GM12878 (cell line): ENCODE measurements around the gene GDPD1. TPM values are rescaled to one million over a fixed set of nuclear protein-coding genes. Genes with fewer than 3 reads are reported as not detected.

Experiments
- ATAC-seq: fragments of 200-7000 bp; cut with Tn5 transposase; 3 replicates; pipeline ENCODE4 v1.9.1; 2020; ENCODE audit warnings: mild to moderate bottlenecking, moderate library complexity
- BruUV-seq: library from RNA; stranded (reverse); fragments of 400-500 nt; replicated peaks from 2 replicates; lab custom pipeline; 2021; lab: Mats Ljungman, UMichigan
- CTCF ChIA-PET: fragments of 300-600 bp; sonication (Branson Sonifier 250); formaldehyde crosslinking; extraction: SDS; loops from one replicate; lab custom pipeline; 2021; ENCODE audit warnings: inconsistent platforms; lab: Yijun Ruan, JAX
- POLR2A ChIA-PET: fragments of 350-600 bp; formaldehyde crosslinking; extraction: SDS; loops from one replicate; lab custom pipeline; 2021; ENCODE audit warnings: inconsistent platforms; lab: Charles Lee
- RAD21 ChIA-PET: fragments of 300-600 bp; sonication (Branson Sonifier 250); formaldehyde crosslinking; loops from one replicate; lab custom pipeline; 2023; ENCODE audit warnings: antibody characterized with exemption; ENCODE audit not compliant: unreplicated experiment; lab: Charles Lee
- SMC1A ChIA-PET: fragments of 300-600 bp; sonication (Branson Sonifier 250); formaldehyde crosslinking; loops from one replicate; lab custom pipeline; 2023; ENCODE audit not compliant: unreplicated experiment, uncharacterized antibody; lab: Charles Lee
- DNase-seq: peaks from one replicate; pipeline ENCODE4 v3.0.0-alpha.2; 2011; ENCODE audit warnings: low read depth, low spot score
- FAIRE-seq: peaks from 3 replicates; lab custom pipeline; 2011; peaks lifted over from hg19 to GRCh38; lab: Jason Lieb, UNC
- H2AFZ ChIP-seq: 2 replicates; pipeline ENCODE4 v1.6.0; 2011; ENCODE audit warnings: low read depth, low read length, control low read depth; ENCODE audit not compliant: control insufficient read depth
- H3K27ac ChIP-seq: 2 replicates; pipeline ENCODE4 v1.5.1; 2011; ENCODE audit warnings: control low read depth; ENCODE audit not compliant: control insufficient read depth, insufficient read depth
- H3K27me3 ChIP-seq, 2 experiments: replicated peaks in 1 of 2; 2 replicates each; pipeline versions ENCODE4 v1.6.0 to v1.6.1; 2011; ENCODE audit warnings: low read length in 1 of 2; ENCODE audit not compliant: control insufficient read depth in 2 of 2, insufficient read depth in 2 of 2
- H3K36me3 ChIP-seq, 2 experiments: 2 replicates each; pipeline ENCODE4 v1.5.1; 2011; ENCODE audit warnings: low read length in 1 of 2; ENCODE audit not compliant: control insufficient read depth in 2 of 2, insufficient read depth in 2 of 2
- H3K4me1 ChIP-seq: 2 replicates; pipeline ENCODE4 v1.6.1; 2011; ENCODE audit warnings: mild to moderate bottlenecking, low read length, moderate library complexity, mixed read lengths; ENCODE audit not compliant: control insufficient read depth, insufficient read depth
- H3K4me2 ChIP-seq: 2 replicates; pipeline ENCODE4 v1.6.0; 2011; ENCODE audit warnings: control low read depth; ENCODE audit not compliant: control insufficient read depth, insufficient read depth
- H3K4me3 ChIP-seq: fragments of 200-600 bp; sonication (generic); 2 replicates; pipeline ENCODE4 v1.5.1; 2016
- H3K79me2 ChIP-seq: 2 replicates; pipeline ENCODE4 v1.6.0; 2011; ENCODE audit warnings: low read length; ENCODE audit not compliant: control insufficient read depth, insufficient read depth
- H3K9ac ChIP-seq: 2 replicates; pipeline ENCODE4 v1.8.0; 2011; ENCODE audit warnings: low read length, control low read depth, mixed read lengths; ENCODE audit not compliant: control insufficient read depth, insufficient read depth
- H3K9me3 ChIP-seq: replicated peaks from 3 replicates; pipeline ENCODE4 v1.5.1; 2011; ENCODE audit warnings: mild to moderate bottlenecking, low read length; ENCODE audit not compliant: control insufficient read depth, insufficient read depth
- H4K20me1 ChIP-seq: 2 replicates; pipeline ENCODE4 v1.6.0; 2011; ENCODE audit not compliant: control insufficient read depth, insufficient read depth
- CBFB ChIP-seq: IDR thresholded peaks from 2 replicates; pipeline ENCODE4 v1.6.1; 2016; ENCODE audit warnings: antibody characterized with exemption, low read depth
- CEBPZ ChIP-seq: fragments of 150-350 bp; IDR thresholded peaks from 2 replicates; pipeline ENCODE4 v1.6.1; 2016; ENCODE audit warnings: low read depth, low read length
- CUX1 ChIP-seq: IDR thresholded peaks from 2 replicates; pipeline ENCODE4 v1.6.1; 2012; ENCODE audit warnings: improper control_type of control experiment, low read depth, low read length; ENCODE audit not compliant: insufficient replicate concordance
- FOXM1 ChIP-seq: IDR thresholded peaks from 2 replicates; pipeline ENCODE4 v1.6.1; 2012; ENCODE audit warnings: low read depth, mild to moderate bottlenecking, inconsistent platforms, low read length, moderate library complexity
- MAX ChIP-seq: IDR thresholded peaks from 2 replicates; pipeline ENCODE4 v1.6.1; 2012; ENCODE audit warnings: low read depth, low read length, improper control_type of control experiment
- MTA2 ChIP-seq: fragments of 450-650 bp; IDR thresholded peaks from 2 replicates; pipeline ENCODE4 v1.6.1; 2016; ENCODE audit warnings: low read depth, mild to moderate bottlenecking, moderate library complexity
- MTA3 ChIP-seq: IDR thresholded peaks from 2 replicates; pipeline ENCODE4 v1.6.1; 2012; ENCODE audit warnings: low read length, inconsistent platforms, borderline replicate concordance
- MXI1 ChIP-seq: fragments of 150-350 bp; IDR thresholded peaks from 2 replicates; pipeline ENCODE4 v1.6.1; 2011; ENCODE audit warnings: low read depth, mild to moderate bottlenecking, inconsistent platforms, low read length, improper control_type of control experiment
- MYC ChIP-seq: IDR thresholded peaks from 2 replicates; pipeline ENCODE4 v1.6.1; 2011; ENCODE audit warnings: mild to moderate bottlenecking, low read length, moderate library complexity, inconsistent platforms; ENCODE audit not compliant: insufficient read depth, insufficient replicate concordance, insufficient read length, severe bottlenecking
- NFYB ChIP-seq: IDR thresholded peaks from 2 replicates; pipeline ENCODE4 v1.6.1; 2011; ENCODE audit warnings: low read depth, mild to moderate bottlenecking, low read length, improper control_type of control experiment, moderate library complexity; ENCODE audit not compliant: insufficient read depth
- NRF1 ChIP-seq: conservative IDR thresholded peaks from 2 replicates; pipeline ENCODE4 v1.6.1; 2011; ENCODE audit warnings: mild to moderate bottlenecking, low read depth, low read length, improper control_type of control experiment
- PAX8 ChIP-seq: fragments of 450-650 bp; IDR thresholded peaks from 2 replicates; pipeline ENCODE4 v1.6.1; 2017; ENCODE audit warnings: mild to moderate bottlenecking, moderate library complexity
- SIN3A ChIP-seq: IDR thresholded peaks from 2 replicates; pipeline ENCODE4 v1.6.1; 2012; ENCODE audit warnings: low read depth, low read length, improper control_type of control experiment
- SIX5 ChIP-seq: IDR thresholded peaks from 2 replicates; pipeline ENCODE4 v1.6.1; 2011; ENCODE audit warnings: mild to moderate bottlenecking, low read depth, low read length, moderate library complexity; ENCODE audit not compliant: severe bottlenecking
- SMAD5 ChIP-seq: IDR thresholded peaks from 2 replicates; pipeline ENCODE4 v1.6.1; 2016; ENCODE audit warnings: antibody characterized with exemption, low read depth
- SMC3 ChIP-seq: IDR thresholded peaks from 2 replicates; pipeline ENCODE4 v1.6.1; 2011; ENCODE audit warnings: low read length, improper control_type of control experiment, borderline replicate concordance
- SREBF2 ChIP-seq: IDR thresholded peaks from 2 replicates; pipeline ENCODE4 v1.6.1; 2012; ENCODE audit warnings: mild to moderate bottlenecking, low read length
- TCF7 ChIP-seq: IDR thresholded peaks from 2 replicates; pipeline ENCODE4 v1.6.1; 2014; ENCODE audit warnings: antibody characterized with exemption, borderline replicate concordance
- WGBS: methylation state at CpG from one replicate; pipeline ENCODE4 v1.1.6; 2016; ENCODE audit warnings: low lambda C conversion rate; ENCODE audit not compliant: insufficient replicate concordance, insufficient coverage; ENCODE audit errors: missing lambda C conversion rate; 5-methylcytosine and 5-hydroxymethylcytosine counted together
- in situ Hi-C: fragments of 300-500 bp; cut with MboI; formaldehyde crosslinking; loops from 9 replicates; pipeline ENCODE4 v1.14.3; 2018; ENCODE audit warnings: mixed read lengths
- intact Hi-C: fragments of 100-400 bp; cut with micrococcal nuclease; formaldehyde crosslinking; loops from one replicate; pipeline ENCODE4 v1.14.2; 2022; ENCODE audit not compliant: unreplicated experiment
- polyA plus RNA-seq, 11 experiments: library from polyadenylated mRNA; depleted of rRNA in 4 of 11; unstranded in 6 of 11; stranded (reverse) in 5 of 11; fragments of >200 nt; fragmentation: Nextera tagmentation in 4 of 11; fragmentation: Illumina TruSeq in 1 of 11; extraction: Ambion mirVana in 4 of 11; extraction: Trizol in 1 of 11; gene quantifications; 1 replicate in 1 of 11; 2 replicates in 10 of 11; pipeline versions ENCODE4 v1.2.1 to v1.2.3, GENCODE V29; 2011 to 2016; ENCODE audit warnings: inconsistent platforms in 2 of 11, missing spikeins in 2 of 11, low read depth in 1 of 11
- total RNA-seq, 4 experiments: library from RNA; depleted of rRNA in 3 of 4; stranded (reverse); fragments of >200 nt in 3 of 4; fragmentation: Illumina TruSeq in 1 of 4; extraction: Trizol in 1 of 4; gene quantifications; 2 replicates each; pipeline versions ENCODE4 v1.2.1 to v1.2.3, GENCODE V29; 2013 to 2021

GDPD1 gene
- total and polyA plus RNA-seq, 10 of the 15 experiments (the other 5 are each of a cell fraction or from before 2014, with no cell fraction given), result 0.18 to 1.6 (median 0.69) TPM

- ChIA-PET CTCF (no interaction called here), SMC1A (interaction anchor here (1.0 kb wide), 1 partner anchor 82 kb away, joined by 3 read pairs; no protein-coding TSS in a partner anchor), POLR2A (no interaction called here), RAD21 (no interaction called here)
- no peak for DNase-seq
- intact Hi-C loops, result no loop called here
- H4K20me1 ChIP-seq, result no peaks in the 10 kb centered on the region
- BruUV-seq, result no TSS peak
- no peak overlapping the region for H3K4me3 ChIP-seq
- no peaks in the 10 kb centered on the region for H3K4me1 ChIP-seq
- no peaks in the 10 kb centered on the region for H3K27me3 ChIP-seq
- H2AFZ ChIP-seq, result no peak overlapping the region
- no peak for FAIRE-seq
- H3K4me2 ChIP-seq, result no peak overlapping the region
- H3K36me3 ChIP-seq, result peaks cover 3 to 23% of the 10 kb centered on the region in 2 experiments
- no peaks in the 10 kb centered on the region for H3K79me2 ChIP-seq
- in situ Hi-C loops, result no loop called here
- no peaks in the 10 kb centered on the region for H3K9me3 ChIP-seq
- H3K27ac ChIP-seq, result no peak overlapping the region
- no peak overlapping the region for H3K9ac ChIP-seq
- ATAC-seq, result no peak
- 96% methylated on average over 4 of the region's 4 CpGs for WGBS
- no peak for TF ChIP-seq MTA2
- TF ChIP-seq NRF1, result no peak
- TF ChIP-seq MTA3, result no peak
- TF ChIP-seq CEBPZ, result no peak
- no peak for TF ChIP-seq PAX8
- TF ChIP-seq CBFB, result no peak
- no peak for TF ChIP-seq SREBF2
- TF ChIP-seq FOXM1, result no peak
- no peak for TF ChIP-seq MXI1
- TF ChIP-seq MAX, result no peak
- TF ChIP-seq CUX1, result no peak
- no peak for TF ChIP-seq TCF7
- no peak for TF ChIP-seq SIX5
- TF ChIP-seq SIN3A, result no peak
- TF ChIP-seq NFYB, result no peak
- no peak for TF ChIP-seq MYC
- no peak for TF ChIP-seq SMAD5
- TF ChIP-seq SMC3, result no peak
Observed at GRCh38 chr17:59199398-59199797, 20.9 kb upstream of the GDPD1 start.
